ENCODE data around the gene SLC7A7. TPM values are rescaled to one million over a fixed set of nuclear protein-coding genes. Genes with fewer than 3 reads are reported as not detected.

Gene SLC7A7
- 6.7 and 10.2 TPM in 2 replicates for total RNA-seq

DNA sequence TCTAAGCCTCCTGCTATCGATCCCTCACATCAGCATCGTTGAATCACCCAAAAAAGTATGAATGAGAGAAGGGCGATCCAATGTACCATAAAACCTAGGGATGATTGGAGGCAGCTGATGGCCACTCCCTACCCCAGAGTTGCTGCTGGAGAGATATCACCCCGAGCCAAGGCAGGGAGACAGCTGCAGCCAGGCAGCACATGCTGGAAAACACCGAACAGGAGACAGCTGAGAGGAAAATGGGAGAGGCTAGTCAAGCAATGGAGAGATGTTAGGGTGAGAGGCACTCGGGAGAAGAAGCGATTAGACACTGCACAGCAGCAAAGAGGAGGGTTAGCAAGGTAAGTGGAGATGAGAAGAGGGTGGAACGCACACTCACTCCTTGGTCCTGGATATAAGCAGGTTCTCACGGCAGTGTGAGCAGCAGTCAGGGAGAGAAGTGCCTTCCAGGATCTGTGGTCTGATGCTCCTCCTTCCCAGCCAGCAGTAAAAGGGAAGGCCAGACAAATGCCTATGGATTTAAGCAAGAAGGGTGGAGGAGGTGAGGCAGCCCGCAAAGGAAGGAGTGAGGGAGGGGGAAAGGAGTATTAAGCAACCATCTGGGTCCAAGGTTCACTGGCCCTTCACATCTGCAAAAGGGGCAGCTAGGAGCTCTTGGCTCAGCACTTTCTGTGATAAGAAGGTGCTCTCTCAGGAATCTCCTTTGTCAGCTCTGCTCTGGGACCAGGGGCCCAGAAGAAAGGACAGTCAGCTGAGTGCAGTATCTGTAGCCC, at the start of gene SLC7A7:
Gene SLC7A7, minus strand, starts transcription at position 495 of the 773 bp plus-strand sequence. CDS start 2,037 bp downstream, outside the sequence.

DNA sequence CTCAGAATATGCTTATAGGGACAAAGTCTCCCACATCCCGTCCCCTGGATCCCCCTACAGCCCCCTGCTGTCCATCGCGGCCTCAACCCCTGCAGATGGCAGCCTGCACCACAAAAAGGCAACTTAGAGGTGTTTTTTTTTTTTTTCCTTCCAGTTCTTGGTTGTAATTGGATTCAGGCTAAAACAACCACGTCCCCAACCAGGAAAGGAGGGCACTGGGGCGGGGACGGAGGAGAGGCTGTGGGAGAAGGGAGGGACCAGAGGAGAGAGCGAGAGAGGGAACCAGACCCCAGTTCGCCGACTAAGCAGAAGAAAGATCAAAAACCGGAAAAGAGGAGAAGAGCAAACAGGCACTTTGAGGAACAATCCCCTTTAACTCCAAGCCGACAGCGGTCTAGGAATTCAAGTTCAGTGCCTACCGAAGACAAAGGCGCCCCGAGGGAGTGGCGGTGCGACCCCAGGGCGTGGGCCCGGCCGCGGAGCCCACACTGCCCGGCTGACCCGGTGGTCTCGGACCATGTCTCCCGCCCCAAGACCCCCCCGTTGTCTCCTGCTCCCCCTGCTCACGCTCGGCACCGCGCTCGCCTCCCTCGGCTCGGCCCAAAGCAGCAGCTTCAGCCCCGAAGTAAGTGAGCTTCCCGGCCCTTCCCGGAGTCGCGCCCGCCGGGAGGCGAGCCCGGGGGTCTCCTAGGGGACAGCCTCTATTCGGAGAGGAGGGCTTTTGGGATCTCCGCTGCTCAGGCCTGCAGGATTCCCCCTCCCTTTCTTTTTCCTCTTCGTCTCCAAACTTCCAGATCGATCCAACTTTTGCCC, 21.3 kb upstream of the SLC7A7 start, which contains the start of gene MMP14:
Gene MMP14, plus strand, starts transcription at position 285 of the 813 bp plus-strand sequence. Its CDS starts 233 bp downstream, at position 518.

DNA sequence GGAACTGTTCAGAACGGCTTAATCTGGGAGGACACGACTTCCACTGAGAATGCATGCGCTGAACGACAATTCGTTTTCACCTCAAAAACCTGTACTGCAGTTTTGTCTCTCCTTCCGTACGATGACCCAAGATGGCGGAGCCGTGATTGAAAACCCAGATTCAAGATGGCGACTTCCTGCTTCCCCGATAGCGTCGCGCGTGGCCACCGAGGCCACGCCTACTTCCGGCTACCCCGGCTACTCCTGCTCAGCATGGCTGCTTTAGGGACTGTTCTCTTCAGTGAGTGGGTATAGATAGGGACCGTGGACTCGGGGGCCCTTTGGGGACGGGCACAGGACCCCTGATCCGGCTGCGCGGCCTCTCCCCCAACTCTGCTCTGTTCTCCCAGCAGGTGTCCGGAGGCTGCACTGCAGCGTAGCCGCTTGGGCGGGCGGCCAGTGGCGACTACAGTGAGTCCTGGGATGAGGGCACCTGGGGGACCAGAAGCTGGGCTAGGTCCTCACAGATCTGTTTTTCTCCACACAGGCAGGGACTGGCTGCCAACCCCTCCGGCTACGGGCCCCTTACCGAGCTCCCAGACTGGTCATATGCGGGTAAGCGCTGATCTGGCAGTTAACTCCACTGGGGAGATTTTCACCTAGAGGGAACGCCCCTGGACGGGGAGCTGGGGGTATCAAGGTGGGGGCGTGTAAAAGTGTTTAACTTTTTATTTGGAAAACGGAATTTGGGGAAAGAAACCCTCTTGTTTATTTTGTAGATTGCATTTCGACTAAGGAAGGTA, 14.6 kb upstream of the SLC7A7 start, which contains the start of gene MRPL52:
Gene MRPL52, plus strand, starts transcription at position 227 of the 782 bp plus-strand sequence. Its CDS starts 26 bp downstream, at position 253.

DNA sequence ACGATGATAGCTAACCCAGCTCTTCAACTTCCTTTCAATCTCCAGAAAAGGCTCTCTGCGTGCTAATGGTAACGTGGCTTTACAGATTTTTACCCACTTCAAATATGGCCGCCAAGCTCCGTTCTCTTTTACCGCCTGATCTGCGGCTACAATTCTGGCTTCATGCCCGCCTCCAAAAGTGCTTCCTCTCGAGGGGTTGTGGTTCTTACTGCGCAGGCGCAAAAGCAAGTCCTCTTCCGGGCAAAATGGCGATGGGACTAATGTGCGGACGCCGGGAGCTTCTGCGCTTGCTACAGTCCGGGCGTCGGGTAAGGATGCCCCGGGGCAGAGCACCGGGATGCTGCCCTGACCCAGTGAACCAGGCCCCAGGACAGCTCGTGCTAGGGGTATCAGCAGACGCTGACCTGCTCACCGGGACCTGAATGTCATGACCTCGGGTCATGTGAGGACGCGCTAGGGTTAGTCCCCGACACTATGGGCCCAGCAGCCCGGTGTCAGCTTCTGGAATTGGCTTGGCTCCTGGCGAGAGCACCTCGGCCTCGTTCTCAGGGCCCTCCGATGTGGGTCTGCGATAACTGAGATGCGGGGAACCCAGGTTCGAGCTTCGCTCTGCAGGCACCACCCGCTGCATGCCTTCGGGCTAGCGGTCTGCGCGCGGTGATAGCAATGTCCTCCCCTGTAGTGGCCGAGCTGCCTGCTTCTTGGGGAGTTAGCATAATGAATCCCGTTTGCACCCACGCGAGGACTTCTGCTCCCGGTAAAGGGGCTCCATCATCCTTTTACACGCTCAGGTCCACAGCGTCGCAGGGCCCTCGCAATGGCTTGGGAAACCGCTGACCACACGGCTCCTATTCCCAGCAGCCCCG, 48.5 kb downstream of the SLC7A7 start, which contains the start of gene OXA1L:
Gene OXA1L, plus strand, starts transcription at position 232 of the 866 bp plus-strand sequence. Its CDS starts 14 bp downstream, at position 246.

Small RNA genes within 50 kb of the gene (small RNA-seq; reads per million reads assigned to genes)
- gene RF00019, result not detected
- not detected for gene RF00588

Other genes starting within 250 kb of the SLC7A7 start
- gene DAD1, start 226.2 kb downstream of the SLC7A7 start, total RNA-seq, result 172 and 225 TPM in 2 replicates
- gene ABHD4, start 217.1 kb downstream of the SLC7A7 start, total RNA-seq, result 23.0 and 25.4 TPM in 2 replicates
- gene OR6J1, start 171.1 kb downstream of the SLC7A7 start, total RNA-seq, result not detected in 2 replicates
- gene OXA1L, start 48.7 kb downstream of the SLC7A7 start, total RNA-seq, result 52.1 and 56.8 TPM in 2 replicates
- gene MRPL52, start 14.5 kb upstream of the SLC7A7 start, total RNA-seq, result 19.7 and 22.7 TPM in 2 replicates
- gene MMP14, start 21.1 kb upstream of the SLC7A7 start, total RNA-seq, result 612 and 680 TPM in 2 replicates
- 152 and 182 TPM in 2 replicates for gene LRP10, start 56.3 kb upstream of the SLC7A7 start, total RNA-seq
- gene REM2, start 67.8 kb upstream of the SLC7A7 start, total RNA-seq, result 0.12 TPM in 1 of 2 replicates, not detected in the other
- 73.2 and 156 TPM in 2 replicates for gene RBM23, start 103.7 kb upstream of the SLC7A7 start, total RNA-seq
- 39.7 and 50.0 TPM in 2 replicates for gene PRMT5, start 113.9 kb upstream of the SLC7A7 start, total RNA-seq
- gene HAUS4, start 141.7 kb upstream of the SLC7A7 start, total RNA-seq, result 36.3 and 37.3 TPM in 2 replicates
- 93.6 and 109 TPM in 2 replicates for gene AJUBA, start 167.1 kb upstream of the SLC7A7 start, total RNA-seq
- 13.1 and 15.7 TPM in 2 replicates for gene C14orf93, start 194.7 kb upstream of the SLC7A7 start, total RNA-seq
- 114 and 115 TPM in 2 replicates for gene PSMB5, start 219.5 kb upstream of the SLC7A7 start, total RNA-seq
- not detected in 2 replicates for gene PSMB11, start 226.8 kb upstream of the SLC7A7 start, total RNA-seq
- 2.7 and 3.6 TPM in 2 replicates for gene CDH24, start 242.1 kb upstream of the SLC7A7 start, total RNA-seq

All from hair follicle dermal papilla cell (primary cell).